Putamen (tissue), 1 donor: ENCODE results near the gene SFTPA1.
A peak's percentile ranks its signal among the peaks of the same experiment; 100 is the strongest.
"Not testable (repeated sequence)": the region's sequence is repeated elsewhere in the genome, so short reads cannot be mapped to it uniquely, and the experiment has no call there.

Experiments used
- DNase-seq: peaks from one replicate; pipeline ENCODE4 v3.0.0-alpha.2; 2016; ENCODE audit warnings: low spot score

The SFTPA1 gene

GRCh38 chr10:79610601-79611191 lies at the start of gene SFTPA1:
Gene SFTPA1 (plus strand): TSS chr10:79610939. CDS start chr10:79611826, 887 bp downstream.
- DNase-seq = no peak

GRCh38 chr10:79561257-79561656 lies 49.5 kb upstream of the SFTPA1 start:
- DNase-seq = no peak

- peak; percentile 9 for DNase-seq
Measured at GRCh38 chr10:79562135-79562756, 48.5 kb upstream of the SFTPA1 start.

- no peak for DNase-seq
Measured at GRCh38 chr10:79563426-79563825, 47.3 kb upstream of the SFTPA1 start.

- DNase-seq = not testable (repeated sequence)
Measured at GRCh38 chr10:79570624-79571023, 40.1 kb upstream of the SFTPA1 start.

- DNase-seq = no peak
Measured at GRCh38 chr10:79579361-79579760, 31.4 kb upstream of the SFTPA1 start.

- DNase-seq = no peak
Measured at GRCh38 chr10:79581044-79581443, 29.7 kb upstream of the SFTPA1 start.

GRCh38 chr10:79582096-79582495 lies 28.6 kb upstream of the SFTPA1 start:
- DNase-seq = no peak

GRCh38 chr10:79582954-79583353 lies 27.8 kb upstream of the SFTPA1 start:
- DNase-seq = not testable (repeated sequence)

- no peak for DNase-seq
Measured at GRCh38 chr10:79583488-79584024, 27.2 kb upstream of the SFTPA1 start.

GRCh38 chr10:79585870-79586527 lies 24.7 kb upstream of the SFTPA1 start:
- no peak for DNase-seq

GRCh38 chr10:79586933-79587332 lies 23.8 kb upstream of the SFTPA1 start:
- no peak for DNase-seq

GRCh38 chr10:79588800-79589199 lies 21.9 kb upstream of the SFTPA1 start:
- DNase-seq = no peak

GRCh38 chr10:79593377-79593776 lies 17.4 kb upstream of the SFTPA1 start:
- DNase-seq = no peak

GRCh38 chr10:79594565-79594964 lies 16.2 kb upstream of the SFTPA1 start:
- DNase-seq = not testable (repeated sequence)

GRCh38 chr10:79595510-79595909 lies 15.2 kb upstream of the SFTPA1 start:
- DNase-seq = no peak

GRCh38 chr10:79599644-79600043 lies 11.1 kb upstream of the SFTPA1 start:
- DNase-seq = not testable (repeated sequence)

- DNase-seq = no peak
Measured at GRCh38 chr10:79601939-79602338, 8.8 kb upstream of the SFTPA1 start.

GRCh38 chr10:79602953-79603352 lies 7.8 kb upstream of the SFTPA1 start:
- no peak for DNase-seq

GRCh38 chr10:79604294-79604693 lies 6.4 kb upstream of the SFTPA1 start:
- DNase-seq = no peak

- no peak for DNase-seq
Measured at GRCh38 chr10:79605308-79605707, 5.4 kb upstream of the SFTPA1 start.

- DNase-seq = no peak
Measured at GRCh38 chr10:79608505-79609375, 2.0 kb upstream of the SFTPA1 start.
